Activated naive CD8-positive, alpha-beta T cell (primary cell): Measurements from ENCODE around the gene CLCF1.

Experiments used
- H3K27ac Mint-ChIP-seq: one replicate; pipeline ENCODE4 v1.8.0; 2021; ENCODE audit warnings: mixed read lengths
- H3K27me3 Mint-ChIP-seq: one replicate; pipeline ENCODE4 v1.8.0; 2021; ENCODE audit warnings: mixed read lengths
- H3K36me3 Mint-ChIP-seq: one replicate; pipeline ENCODE4 v1.8.0; 2021; ENCODE audit warnings: mixed read lengths
- H3K4me1 Mint-ChIP-seq: one replicate; pipeline ENCODE4 v1.8.0; 2021; ENCODE audit warnings: low read depth, mixed read lengths
- H3K4me3 Mint-ChIP-seq: one replicate; pipeline ENCODE4 v1.8.0; 2021; ENCODE audit warnings: mild to moderate bottlenecking, mixed read lengths
- H3K9me3 Mint-ChIP-seq: one replicate; pipeline ENCODE4 v1.8.0; 2021; ENCODE audit warnings: low read depth, mixed read lengths

Gene CLCF1

GRCh38 chr11:67391304-67392182 lies 18.1 kb upstream of the CLCF1 start, which contains the start of gene RAD9A:
Gene RAD9A (plus strand): TSS chr11:67391986. CDS start chr11:67392045, 59 bp downstream.
- H3K27me3 Mint-ChIP-seq: no peaks in the 10 kb centered on the region

GRCh38 chr11:67390947-67391303 lies 17.5 kb upstream of the CLCF1 start:
- no peaks in the 10 kb centered on the region for H3K27me3 Mint-ChIP-seq
- peak overlapping the region; percentile 87 for H3K27ac Mint-ChIP-seq
- H3K36me3 Mint-ChIP-seq: no peaks in the 10 kb centered on the region
- peaks cover 32% of the 10 kb centered on the region for H3K4me1 Mint-ChIP-seq
- no peaks in the 10 kb centered on the region for H3K9me3 Mint-ChIP-seq
- H3K4me3 Mint-ChIP-seq: peak overlapping the region; percentile 94

More at GRCh38 chr11:67391304-67392182, 18.1 kb upstream of the CLCF1 start, which contains the start of gene RAD9A:
- H3K4me1 Mint-ChIP-seq: peaks cover 34% of the 10 kb centered on the region
- no peaks in the 10 kb centered on the region for H3K9me3 Mint-ChIP-seq
- H3K4me3 Mint-ChIP-seq: peak within 1 kb of the TSS; percentile 94
- H3K36me3 Mint-ChIP-seq: no peaks in the 10 kb centered on the region
- peak within 1 kb of the TSS; percentile 87 for H3K27ac Mint-ChIP-seq

GRCh38 chr11:67389477-67389876 lies 16.1 kb upstream of the CLCF1 start:
- H3K36me3 Mint-ChIP-seq: no peaks in the 10 kb centered on the region
- H3K9me3 Mint-ChIP-seq: no peaks in the 10 kb centered on the region
- peaks cover 32% of the 10 kb centered on the region for H3K4me1 Mint-ChIP-seq
- no peaks in the 10 kb centered on the region for H3K27me3 Mint-ChIP-seq
- peak overlapping the region; percentile 73 for H3K4me3 Mint-ChIP-seq
- peak overlapping the region; percentile 72 for H3K27ac Mint-ChIP-seq

GRCh38 chr11:67387518-67387917 lies 14.1 kb upstream of the CLCF1 start:
- Mint-ChIP-seq H3K4me3 (no peak overlapping the region), H3K27me3 (no peaks in the 10 kb centered on the region), H3K36me3 (no peaks in the 10 kb centered on the region), H3K27ac (no peak overlapping the region), H3K4me1 (peaks cover 23% of the 10 kb centered on the region), H3K9me3 (no peaks in the 10 kb centered on the region)

GRCh38 chr11:67387069-67387468 lies 13.7 kb upstream of the CLCF1 start:
- no peaks in the 10 kb centered on the region for H3K9me3 Mint-ChIP-seq
- H3K4me1 Mint-ChIP-seq: peaks cover 22% of the 10 kb centered on the region
- no peaks in the 10 kb centered on the region for H3K36me3 Mint-ChIP-seq
- H3K4me3 Mint-ChIP-seq: no peak overlapping the region
- H3K27me3 Mint-ChIP-seq: no peaks in the 10 kb centered on the region
- H3K27ac Mint-ChIP-seq: no peak overlapping the region

GRCh38 chr11:67384851-67385366 lies 11.5 kb upstream of the CLCF1 start:
- H3K4me3 Mint-ChIP-seq: no peak overlapping the region
- no peaks in the 10 kb centered on the region for H3K9me3 Mint-ChIP-seq
- H3K27ac Mint-ChIP-seq: no peak overlapping the region

GRCh38 chr11:67382276-67383136 lies 9.1 kb upstream of the CLCF1 start:
- H3K9me3 Mint-ChIP-seq: no peaks in the 10 kb centered on the region
- H3K27me3 Mint-ChIP-seq: no peaks in the 10 kb centered on the region
- H3K27ac Mint-ChIP-seq: no peak overlapping the region
- no peak overlapping the region for H3K4me3 Mint-ChIP-seq
- no peaks in the 10 kb centered on the region for H3K36me3 Mint-ChIP-seq
- peaks cover 4% of the 10 kb centered on the region for H3K4me1 Mint-ChIP-seq

More at GRCh38 chr11:67384851-67385366, 11.5 kb upstream of the CLCF1 start:
- peaks cover 16% of the 10 kb centered on the region for H3K4me1 Mint-ChIP-seq
- no peaks in the 10 kb centered on the region for H3K27me3 Mint-ChIP-seq
- H3K36me3 Mint-ChIP-seq: no peaks in the 10 kb centered on the region

GRCh38 chr11:67381244-67381972 lies 8.0 kb upstream of the CLCF1 start:
- Mint-ChIP-seq H3K9me3 (no peaks in the 10 kb centered on the region), H3K36me3 (no peaks in the 10 kb centered on the region), H3K4me3 (no peak overlapping the region), H3K4me1 (peaks cover 4% of the 10 kb centered on the region), H3K27ac (no peak overlapping the region), H3K27me3 (no peaks in the 10 kb centered on the region)

GRCh38 chr11:67379061-67380058 lies 6.0 kb upstream of the CLCF1 start:
- peaks cover 13% of the 10 kb centered on the region for H3K4me1 Mint-ChIP-seq

GRCh38 chr11:67378544-67378943 lies 5.1 kb upstream of the CLCF1 start:
- Mint-ChIP-seq H3K36me3 (no peaks in the 10 kb centered on the region), H3K4me1 (peaks cover 18% of the 10 kb centered on the region), H3K9me3 (no peaks in the 10 kb centered on the region), H3K27ac (no peak overlapping the region), H3K4me3 (no peak overlapping the region), H3K27me3 (no peaks in the 10 kb centered on the region)

More at GRCh38 chr11:67379061-67380058, 6.0 kb upstream of the CLCF1 start:
- no peaks in the 10 kb centered on the region for H3K9me3 Mint-ChIP-seq
- no peak overlapping the region for H3K4me3 Mint-ChIP-seq
- no peak overlapping the region for H3K27ac Mint-ChIP-seq
- H3K36me3 Mint-ChIP-seq: no peaks in the 10 kb centered on the region
- no peaks in the 10 kb centered on the region for H3K27me3 Mint-ChIP-seq

GRCh38 chr11:67376873-67377808 lies 3.7 kb upstream of the CLCF1 start:
- H3K27ac Mint-ChIP-seq: no peak overlapping the region
- peaks cover 17% of the 10 kb centered on the region for H3K4me1 Mint-ChIP-seq
- no peaks in the 10 kb centered on the region for H3K27me3 Mint-ChIP-seq
- H3K9me3 Mint-ChIP-seq: no peaks in the 10 kb centered on the region
- no peaks in the 10 kb centered on the region for H3K36me3 Mint-ChIP-seq
- peak overlapping the region; percentile 7 for H3K4me3 Mint-ChIP-seq

- Mint-ChIP-seq H3K4me1 (peaks cover 23% of the 10 kb centered on the region), H3K4me3 (no peak overlapping the region)
Observed at GRCh38 chr11:67376063-67376820, 2.8 kb upstream of the CLCF1 start.

More at GRCh38 chr11:67376063-67376820, 2.8 kb upstream of the CLCF1 start:
- no peak overlapping the region for H3K27ac Mint-ChIP-seq
- no peaks in the 10 kb centered on the region for H3K36me3 Mint-ChIP-seq
- H3K27me3 Mint-ChIP-seq: no peaks in the 10 kb centered on the region
- H3K9me3 Mint-ChIP-seq: no peaks in the 10 kb centered on the region
